H9 (cell line): ENCODE measurements around the gene DNAJB4. TPM values are rescaled to one million over a fixed set of nuclear protein-coding genes. Genes with fewer than 3 reads are reported as not detected.

Experiments used
- DNase-seq: peaks from one replicate; pipeline ENCODE4 v3.0.0-alpha.2; 2017
- H2AFZ ChIP-seq: one replicate; pipeline ENCODE4 v1.6.1; 2013; ENCODE audit warnings: mild to moderate bottlenecking, low read length, control low read depth, moderate library complexity
- H2AK5ac ChIP-seq: 2 replicates; pipeline ENCODE4 v1.6.1; 2013; ENCODE audit warnings: low read length, control low read depth, mixed read lengths; ENCODE audit not compliant: insufficient read length
- H2BK120ac ChIP-seq: one replicate; pipeline ENCODE4 v1.6.1; 2013; ENCODE audit warnings: low read depth, mild to moderate bottlenecking, low read length, control low read depth, inconsistent platforms; ENCODE audit not compliant: poor library complexity, severe bottlenecking
- H2BK12ac ChIP-seq: 2 replicates; pipeline ENCODE4 v1.6.1; 2013; ENCODE audit warnings: low read length, control low read depth, mixed read lengths, low read depth; ENCODE audit not compliant: insufficient read length
- H2BK15ac ChIP-seq: 2 replicates; pipeline ENCODE4 v1.6.1; 2013; ENCODE audit warnings: low read depth, low read length, control low read depth
- H2BK20ac ChIP-seq: one replicate; pipeline ENCODE4 v1.6.1; 2013; ENCODE audit warnings: low read depth, mild to moderate bottlenecking, low read length, control low read depth, inconsistent platforms; ENCODE audit not compliant: poor library complexity, severe bottlenecking
- H2BK5ac ChIP-seq: 2 replicates; pipeline ENCODE4 v1.6.1; 2013; ENCODE audit warnings: low read length, control low read depth, mixed read lengths; ENCODE audit not compliant: insufficient read length
- H3K14ac ChIP-seq: 2 replicates; pipeline ENCODE4 v1.6.1; 2013; ENCODE audit warnings: low read length, control low read depth; ENCODE audit not compliant: insufficient read depth
- H3K18ac ChIP-seq: 2 replicates; pipeline ENCODE4 v1.6.1; 2013; ENCODE audit warnings: low read depth, mild to moderate bottlenecking, mixed read lengths, low read length, control low read depth; ENCODE audit not compliant: insufficient read length
- H3K23ac ChIP-seq: 2 replicates; pipeline ENCODE4 v1.6.1; 2013; ENCODE audit warnings: low read length, control low read depth, mixed read lengths, low read depth; ENCODE audit not compliant: insufficient read length
- H3K23me2 ChIP-seq: 2 replicates; pipeline ENCODE4 v1.6.1; 2013; ENCODE audit warnings: low read depth, mild to moderate bottlenecking, mixed read lengths, low read length, control low read depth; ENCODE audit not compliant: insufficient read length, poor library complexity, severe bottlenecking
- H3K27ac ChIP-seq: 2 replicates; pipeline ENCODE4 v1.5.1; 2013; ENCODE audit warnings: low read length, control low read depth, mixed read lengths, low read depth; ENCODE audit not compliant: insufficient read length
- H3K27me3 ChIP-seq: 2 replicates; pipeline ENCODE4 v1.6.1; 2013; ENCODE audit warnings: low read length, control low read depth, inconsistent platforms; ENCODE audit not compliant: insufficient read depth
- H3K4ac ChIP-seq: 2 replicates; pipeline ENCODE4 v1.6.1; 2013; ENCODE audit warnings: low read depth, mild to moderate bottlenecking, control low read depth, inconsistent platforms, low read length, moderate library complexity
- H3K4me1 ChIP-seq: 2 replicates; pipeline ENCODE4 v1.6.1; 2013; ENCODE audit warnings: low read length, control low read depth, inconsistent platforms; ENCODE audit not compliant: insufficient read depth
- H3K4me2 ChIP-seq: 2 replicates; pipeline ENCODE4 v1.6.1; 2013; ENCODE audit warnings: low read length, control low read depth, mixed read lengths; ENCODE audit not compliant: insufficient read length, insufficient read depth
- H3K56ac ChIP-seq: 2 replicates; pipeline ENCODE4 v1.6.1; 2013; ENCODE audit warnings: low read depth, mild to moderate bottlenecking, mixed read lengths, low read length, control low read depth; ENCODE audit not compliant: insufficient read length
- H3K79me1 ChIP-seq: 2 replicates; pipeline ENCODE4 v1.6.1; 2013; ENCODE audit warnings: low read depth, mild to moderate bottlenecking, moderate library complexity, low read length, control low read depth, inconsistent platforms; ENCODE audit not compliant: insufficient read depth, poor library complexity, severe bottlenecking
- H3K79me2 ChIP-seq: 2 replicates; pipeline ENCODE4 v1.6.1; 2013; ENCODE audit warnings: low read length, control low read depth, inconsistent platforms; ENCODE audit not compliant: insufficient read depth
- H3K9ac ChIP-seq: 2 replicates; pipeline ENCODE4 v1.6.1; 2013; ENCODE audit warnings: low read length, control low read depth, mixed read lengths; ENCODE audit not compliant: insufficient read length; ENCODE audit errors: extremely low read depth
- H3K9me3 ChIP-seq: one replicate; pipeline ENCODE4 v1.6.1; 2013; ENCODE audit warnings: low read depth, low read length, inconsistent platforms; ENCODE audit not compliant: control insufficient read depth
- H3T11ph ChIP-seq: one replicate; pipeline ENCODE4 v1.6.1; 2013; ENCODE audit warnings: mild to moderate bottlenecking, low read length, control low read depth, inconsistent platforms
- H4K20me1 ChIP-seq: one replicate; pipeline ENCODE4 v1.6.1; 2013; ENCODE audit not compliant: control insufficient read depth, insufficient read length, insufficient read depth
- H4K5ac ChIP-seq: 2 replicates; pipeline ENCODE4 v1.6.1; 2013; ENCODE audit warnings: low read depth, mild to moderate bottlenecking, mixed read lengths, low read length, control low read depth; ENCODE audit not compliant: insufficient read length
- H4K8ac ChIP-seq: replicated peaks from 2 replicates; pipeline ENCODE4 v1.6.1; 2013; ENCODE audit warnings: low read length, control low read depth, mixed read lengths, low read depth; ENCODE audit not compliant: insufficient read length
- H4K91ac ChIP-seq: 2 replicates; pipeline ENCODE4 v1.6.1; 2013; ENCODE audit warnings: low read depth, mild to moderate bottlenecking, moderate library complexity, mixed read lengths, low read length, control low read depth; ENCODE audit not compliant: insufficient read length
- H3K27ac Mint-ChIP-seq, 3 experiments: 2 replicates in 2 of 3; 3 replicates in 1 of 3; pipeline ENCODE4 v1.8.0; 2020 to 2021; ENCODE audit warnings: mixed read lengths in 3 of 3, mild to moderate bottlenecking in 1 of 3, moderate library complexity in 1 of 3
- H3K27me3 Mint-ChIP-seq: 2 replicates; pipeline ENCODE4 v1.8.0; 2021; ENCODE audit warnings: low read depth, mild to moderate bottlenecking, moderate library complexity, mixed read lengths
- H3K36me3 Mint-ChIP-seq, 3 experiments: 2 replicates in 2 of 3; 3 replicates in 1 of 3; pipeline ENCODE4 v1.8.0; 2020 to 2021; ENCODE audit warnings: low read depth in 3 of 3, mixed read lengths in 3 of 3; ENCODE audit not compliant: insufficient read depth in 1 of 3
- H3K4me1 Mint-ChIP-seq, 2 experiments: 2 replicates each; pipeline ENCODE4 v1.8.0; 2020; ENCODE audit warnings: mixed read lengths in 2 of 2
- H3K4me3 Mint-ChIP-seq, 2 experiments: 2 replicates in 1 of 2; 3 replicates in 1 of 2; pipeline ENCODE4 v1.8.0; 2020 to 2021; ENCODE audit warnings: mild to moderate bottlenecking in 2 of 2, mixed read lengths in 2 of 2, moderate library complexity in 1 of 2
- H3K9me3 Mint-ChIP-seq, 2 experiments: 2 replicates in 1 of 2; 3 replicates in 1 of 2; pipeline ENCODE4 v1.8.0; 2020; ENCODE audit warnings: mild to moderate bottlenecking in 2 of 2, mixed read lengths in 2 of 2, moderate library complexity in 1 of 2
- CTCF ChIP-seq: fragments of 200-600 bp; sonication (generic); conservative IDR thresholded peaks from 3 replicates; pipeline ENCODE4 v1.8.0; 2021; ENCODE audit warnings: antibody characterized with exemption, mild to moderate bottlenecking
- total RNA-seq: library from RNA; stranded (reverse); gene quantifications from 2 replicates; pipeline ENCODE4 v1.2.1, GENCODE V29; 2021

DNAJB4 gene
- total RNA-seq, 1 experiment from 2014 or later = 8.1 TPM

GRCh38 chr1:77958391-77958790 lies 46.3 kb upstream of the DNAJB4 start:
- no peak overlapping the region for H3K4ac ChIP-seq
- peak overlapping the region in 1 of 3 experiments; percentile 2; a peak in 1 of 7 replicates for H3K27ac Mint-ChIP-seq

More at GRCh38 chr1:77958391-77958790, 46.3 kb upstream of the DNAJB4 start:
- no peaks in the 10 kb centered on the region for H3K79me2 ChIP-seq
- no peak overlapping the region for H3K9ac ChIP-seq
- H3K27me3 ChIP-seq = no peaks in the 10 kb centered on the region
- no peak overlapping the region for H4K8ac ChIP-seq
- H3K4me1 Mint-ChIP-seq = no peaks in the 10 kb centered on the region
- H2BK5ac ChIP-seq = no peak overlapping the region
- H2BK120ac ChIP-seq = no peak overlapping the region
- H3K4me1 ChIP-seq = no peaks in the 10 kb centered on the region
- H3K9me3 ChIP-seq = no peaks in the 10 kb centered on the region
- no peaks in the 10 kb centered on the region for H3K27me3 Mint-ChIP-seq
- DNase-seq = no peak
- H2BK12ac ChIP-seq = no peak overlapping the region
- no peak overlapping the region for H3K23ac ChIP-seq
- no peak overlapping the region for H3K14ac ChIP-seq
- no peak overlapping the region for H3K27ac ChIP-seq
- H3K18ac ChIP-seq = no peak overlapping the region
- no peak overlapping the region for H4K5ac ChIP-seq
- no peak for TF ChIP-seq CTCF
- no peak overlapping the region for H2AFZ ChIP-seq
- H4K91ac ChIP-seq = no peak overlapping the region
- H3K23me2 ChIP-seq = no peaks in the 10 kb centered on the region
- H3K9me3 Mint-ChIP-seq = no peaks in the 10 kb centered on the region
- no peak overlapping the region for H3K56ac ChIP-seq
- no peaks in the 10 kb centered on the region for H4K20me1 ChIP-seq
- H3K4me3 Mint-ChIP-seq = no peak overlapping the region
- peaks cover 7% of the 10 kb centered on the region for H3K79me1 ChIP-seq
- no peak overlapping the region for H2BK20ac ChIP-seq
- no peak overlapping the region for H2BK15ac ChIP-seq
- peaks cover 62 to 91% (median 90%) of the 10 kb centered on the region in 3 experiments for H3K36me3 Mint-ChIP-seq
- no peak overlapping the region for H3K4me2 ChIP-seq
- H2AK5ac ChIP-seq = no peak overlapping the region
- H3T11ph ChIP-seq = no peak overlapping the region
